Stimulated activated CD8-positive, alpha-beta memory T cell treated with anti-CD3 and anti-CD28 coated beads, Interleukin-15, amount 100 ng/mL, for 4 hours (primary cell): ENCODE measurements around the gene MRPL34.
A peak's percentile ranks its signal among the peaks of the same experiment; 100 is the strongest.

Experiments used
- DNase-seq, 2 donors: peaks; one replicate each; pipeline ENCODE4 v3.0.0-alpha.2; 2020; ENCODE audit warnings: low read depth in 2 of 2

Gene MRPL34

DNA sequence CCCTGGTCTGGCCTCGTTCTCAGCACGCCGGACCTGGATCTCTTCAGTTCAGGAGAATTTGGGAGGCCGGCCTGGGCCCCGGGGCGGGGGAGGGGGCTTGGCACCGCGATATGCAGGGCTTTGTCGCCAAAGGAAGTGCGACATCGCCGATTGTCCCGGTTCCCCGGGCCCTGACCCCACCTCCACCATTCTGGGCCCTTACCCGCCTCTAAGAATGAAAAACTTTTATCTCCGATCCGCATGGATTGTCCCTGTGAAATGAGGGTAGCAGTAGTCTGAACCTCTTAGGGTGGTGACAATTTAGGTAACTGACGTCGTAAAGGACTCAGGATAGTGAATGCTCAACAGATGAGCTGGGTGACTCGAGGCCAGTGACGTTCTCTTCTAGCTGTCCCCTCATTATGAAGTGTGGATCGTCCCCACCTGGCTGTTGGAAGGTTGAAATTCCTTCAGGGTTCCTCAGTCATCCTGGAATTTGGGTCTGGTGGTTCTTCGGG, 4.3 kb downstream of the MRPL34 start:
- DNase-seq, result no peak

DNA sequence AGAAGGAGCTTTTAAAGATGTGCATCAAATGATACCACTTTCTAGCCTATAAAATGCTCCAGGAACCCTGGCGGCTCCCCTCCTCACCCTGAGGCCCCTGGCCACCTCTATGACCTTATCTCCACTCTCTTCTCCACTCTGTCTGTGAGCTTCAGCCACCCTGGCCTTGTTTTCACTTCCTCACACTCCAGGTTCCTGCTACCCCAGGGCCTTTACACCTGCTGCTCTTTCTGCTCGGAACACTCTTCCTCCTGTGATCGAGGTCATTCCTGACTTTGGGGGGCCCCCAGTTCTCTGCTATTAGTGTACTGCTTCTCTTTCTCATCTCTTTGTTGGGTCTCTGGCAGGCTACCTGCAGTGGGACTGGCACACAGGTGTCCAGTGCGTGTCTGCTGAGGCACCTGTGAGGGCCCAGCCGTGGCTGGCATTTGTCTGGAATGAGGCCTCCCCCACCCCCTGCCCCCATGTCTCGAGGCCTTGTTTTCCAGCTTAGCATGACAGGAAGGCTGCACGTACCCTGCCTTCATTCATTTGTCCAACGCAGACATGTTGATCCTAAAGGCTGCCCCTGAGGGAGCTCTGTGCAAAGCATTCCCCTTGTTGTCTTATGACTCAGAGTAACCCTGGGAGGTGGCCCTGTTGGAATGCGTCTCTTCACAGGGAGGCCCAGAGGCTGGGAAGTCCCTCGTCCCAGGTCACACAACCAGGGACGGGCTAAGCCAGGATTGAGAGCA, 6.0 kb downstream of the MRPL34 start:
- DNase-seq, result no peak

DNA sequence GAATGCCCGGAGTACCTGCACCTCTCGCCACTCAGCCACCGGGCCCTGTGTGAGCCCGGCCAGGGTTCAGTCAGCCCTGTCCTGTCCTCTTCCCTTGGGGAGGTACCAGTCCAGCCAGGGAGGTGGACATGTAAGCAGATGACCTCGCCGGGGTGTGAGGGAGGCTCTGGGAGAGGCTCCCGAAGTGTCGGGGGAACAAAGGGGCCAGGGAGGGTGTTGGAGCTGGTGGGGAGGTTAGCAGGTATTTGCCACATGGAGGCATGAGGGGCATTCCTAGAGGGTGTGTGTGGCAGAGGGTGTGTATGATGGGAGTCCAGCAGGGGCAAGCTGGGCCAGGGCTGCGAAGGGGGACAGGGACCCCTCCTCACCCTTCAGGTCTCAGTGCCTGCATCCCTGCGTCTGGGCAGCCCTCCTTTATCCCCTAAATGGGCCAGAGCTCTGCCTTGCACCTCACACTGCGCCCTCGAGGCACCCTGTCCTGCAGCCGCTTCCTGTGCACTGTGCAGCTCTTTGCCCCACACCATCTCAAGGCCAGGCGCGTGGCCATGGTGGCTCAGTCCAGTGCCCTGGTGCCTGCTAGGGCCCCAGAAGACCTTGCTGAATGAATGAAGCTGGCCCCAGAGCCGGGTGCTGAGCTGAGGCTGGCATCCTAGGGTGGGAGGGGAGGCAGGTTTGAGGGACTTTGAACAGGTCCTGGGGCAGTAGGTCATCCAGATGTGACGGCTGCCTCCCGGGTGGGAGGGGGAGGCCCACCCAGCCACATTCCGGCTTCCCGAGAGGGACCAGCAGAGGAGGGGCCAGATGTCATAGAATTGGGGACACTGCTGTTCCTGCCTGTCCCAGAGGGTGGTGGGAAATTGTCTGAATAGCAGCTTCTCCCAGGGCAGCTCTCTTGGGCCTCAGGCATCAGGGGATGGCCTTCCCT, 6.8 kb downstream of the MRPL34 start:
- DNase-seq, result no peak

DNA sequence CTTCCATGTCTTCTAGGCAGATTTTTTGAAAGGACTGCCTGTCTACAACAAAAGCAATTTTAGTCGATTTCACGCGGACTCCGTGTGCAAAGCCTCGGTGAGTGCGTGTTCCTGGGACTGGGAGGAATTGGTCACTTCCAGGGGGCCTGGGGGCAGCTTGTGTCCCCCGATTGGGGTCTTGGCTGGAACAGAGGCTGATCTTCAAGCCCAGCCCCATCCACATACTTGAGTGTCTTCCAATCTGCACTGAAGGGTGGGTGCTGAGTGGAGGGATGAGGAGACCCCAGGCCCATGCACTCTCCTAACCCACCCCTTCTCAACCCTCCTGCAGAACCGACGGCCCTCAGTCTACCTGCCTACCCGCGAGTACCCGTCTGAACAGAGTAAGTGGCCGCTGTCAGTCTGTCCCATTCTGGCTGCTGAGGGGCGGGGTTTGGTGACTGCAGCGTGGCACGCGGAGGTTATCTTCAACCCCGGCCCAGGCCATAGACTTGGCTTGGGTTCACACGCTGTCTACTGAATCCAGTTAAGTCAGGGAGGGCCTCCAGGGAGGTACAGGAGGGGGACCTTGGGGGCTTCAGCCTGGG, 8.4 kb downstream of the MRPL34 start:
- DNase-seq, result no peak

DNA sequence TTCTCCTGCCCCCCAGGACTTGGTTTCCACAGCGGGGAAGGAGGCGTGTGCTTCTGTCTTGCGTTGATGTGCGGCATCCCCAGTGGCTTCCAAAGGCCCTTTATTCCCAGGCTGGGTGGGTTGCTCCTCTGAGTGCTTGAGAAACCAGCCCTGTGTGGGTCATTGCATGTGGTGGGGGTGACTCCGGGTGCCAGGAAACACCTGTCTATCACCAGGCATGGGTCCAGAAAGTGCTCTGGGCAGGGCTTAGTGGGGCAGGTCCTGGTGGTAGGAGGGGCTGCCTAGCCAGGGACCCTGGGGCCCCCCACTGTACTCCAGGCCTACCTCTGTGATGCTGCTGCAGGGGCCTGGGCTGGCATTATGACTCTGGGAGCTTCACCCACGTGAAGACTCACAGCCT, 13.3 kb downstream of the MRPL34 start:
- DNase-seq, result no peak

DNA sequence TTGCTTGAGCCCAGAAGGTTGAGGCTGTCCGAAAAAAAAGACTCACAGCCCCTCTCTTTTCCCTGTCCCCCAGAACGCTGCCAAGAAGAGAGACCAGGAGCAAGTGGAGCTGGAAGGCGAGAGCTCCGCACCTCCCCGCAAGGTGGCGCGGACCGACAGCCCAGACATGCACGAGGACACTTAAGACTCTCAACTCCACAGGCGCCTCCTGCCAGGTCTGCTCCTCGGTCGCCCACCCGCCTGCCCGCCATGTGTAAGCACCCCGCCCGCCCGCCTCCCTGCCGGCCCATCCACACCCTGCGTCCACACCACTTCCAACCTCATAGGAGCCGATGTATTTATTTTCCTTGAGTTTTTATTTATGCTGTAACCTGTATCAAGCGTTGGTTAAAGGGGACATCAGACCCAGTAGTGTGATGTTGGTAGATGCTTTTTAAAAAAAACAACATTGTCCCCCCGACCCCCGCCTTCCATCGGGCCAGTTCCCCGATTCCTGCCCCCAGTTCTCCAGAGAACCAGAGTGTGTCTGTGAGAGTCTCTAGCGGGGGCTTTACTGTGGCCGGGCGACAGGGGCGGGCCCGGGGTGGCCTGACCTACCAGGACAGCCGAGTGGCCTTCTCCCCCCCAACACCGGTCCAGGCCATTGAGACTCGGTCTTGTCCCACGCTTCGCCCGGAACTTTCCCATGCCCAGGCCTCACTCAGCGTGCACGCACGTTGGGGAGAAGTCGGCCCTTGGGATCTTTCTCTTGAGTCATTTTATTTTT, 14.0 kb downstream of the MRPL34 start:
- no peak for DNase-seq

DNA sequence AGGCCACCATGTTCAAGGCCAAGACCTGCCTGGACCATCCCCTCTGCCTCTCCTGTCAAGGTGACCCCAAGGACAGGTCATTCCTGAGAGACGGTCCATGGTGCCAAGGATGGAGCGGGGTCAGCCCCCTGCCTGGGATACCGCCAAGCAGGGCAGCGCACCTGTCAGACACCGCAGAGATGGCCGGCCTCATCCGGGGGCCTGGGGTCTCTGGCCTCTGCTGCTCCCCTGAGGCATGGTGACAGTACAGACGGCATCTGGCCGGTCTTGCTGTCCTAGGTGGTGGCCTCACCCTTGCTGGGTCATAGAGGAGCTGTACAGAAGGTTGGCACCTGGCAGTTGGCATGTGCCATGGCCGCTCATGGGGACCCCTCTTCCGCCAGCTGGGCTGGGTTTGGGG, 14.8 kb downstream of the MRPL34 start:
- no peak for DNase-seq

DNA sequence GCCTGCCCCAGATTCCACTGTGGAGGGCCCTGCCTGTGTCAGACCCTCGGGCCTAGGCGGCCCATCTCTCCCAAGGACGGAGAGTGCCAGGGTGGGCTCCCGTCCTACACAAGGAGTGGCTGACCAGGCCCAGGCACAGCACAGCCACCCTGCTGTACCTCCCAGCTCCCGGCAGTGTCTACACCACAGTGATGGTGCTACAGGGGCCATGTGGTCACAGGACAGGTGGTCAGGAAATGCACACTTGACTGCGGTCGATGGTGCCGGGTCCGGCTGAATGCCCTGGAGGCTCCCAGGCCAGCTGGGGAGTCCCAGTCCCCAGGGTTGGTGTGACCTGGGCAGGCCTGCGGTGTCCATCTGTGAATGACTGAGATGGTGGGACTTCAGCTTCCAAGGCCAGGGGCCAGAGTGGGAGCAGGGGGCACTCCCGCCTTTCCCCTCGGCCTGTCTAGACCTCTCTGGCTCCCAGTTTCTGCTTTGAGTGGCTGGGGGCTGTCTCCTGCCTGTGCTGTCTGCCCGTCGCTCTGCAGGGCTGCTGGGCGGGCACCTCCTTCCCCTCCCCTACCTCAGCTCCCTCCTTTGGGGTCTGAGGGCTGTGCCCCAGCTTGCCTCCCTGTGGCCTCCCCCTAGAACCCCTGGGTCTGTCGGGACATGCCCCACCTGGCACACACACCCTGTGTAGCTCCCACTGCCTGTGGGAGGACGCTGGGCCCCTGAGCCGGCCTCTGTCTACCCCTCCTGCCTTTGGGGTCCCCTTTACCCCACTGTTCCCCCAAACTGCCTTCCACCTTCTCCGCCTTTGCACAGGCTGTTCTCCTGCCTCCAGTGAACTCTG, 16.2 kb downstream of the MRPL34 start:
- no peak for DNase-seq

DNA sequence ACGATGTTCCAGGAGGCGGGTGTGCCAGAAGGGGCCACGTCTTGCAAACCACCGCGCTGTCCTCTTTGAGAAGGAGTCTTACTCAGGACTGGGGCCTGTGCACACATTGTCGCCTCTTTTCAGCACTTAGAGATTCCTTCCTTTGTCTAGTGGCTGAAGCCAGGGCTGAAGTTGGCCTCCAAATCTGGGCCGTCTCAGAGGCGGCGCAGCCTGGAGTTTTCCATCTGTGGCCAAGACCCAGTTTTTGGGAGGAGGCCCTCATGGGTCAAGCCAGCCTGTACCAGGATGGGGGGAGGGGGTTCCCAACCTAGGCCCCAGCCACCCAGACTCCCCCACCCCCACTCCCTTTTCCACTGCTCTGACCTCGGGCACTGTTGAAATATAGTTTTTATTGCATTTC, 17.2 kb downstream of the MRPL34 start:
- DNase-seq, result no peak

DNA sequence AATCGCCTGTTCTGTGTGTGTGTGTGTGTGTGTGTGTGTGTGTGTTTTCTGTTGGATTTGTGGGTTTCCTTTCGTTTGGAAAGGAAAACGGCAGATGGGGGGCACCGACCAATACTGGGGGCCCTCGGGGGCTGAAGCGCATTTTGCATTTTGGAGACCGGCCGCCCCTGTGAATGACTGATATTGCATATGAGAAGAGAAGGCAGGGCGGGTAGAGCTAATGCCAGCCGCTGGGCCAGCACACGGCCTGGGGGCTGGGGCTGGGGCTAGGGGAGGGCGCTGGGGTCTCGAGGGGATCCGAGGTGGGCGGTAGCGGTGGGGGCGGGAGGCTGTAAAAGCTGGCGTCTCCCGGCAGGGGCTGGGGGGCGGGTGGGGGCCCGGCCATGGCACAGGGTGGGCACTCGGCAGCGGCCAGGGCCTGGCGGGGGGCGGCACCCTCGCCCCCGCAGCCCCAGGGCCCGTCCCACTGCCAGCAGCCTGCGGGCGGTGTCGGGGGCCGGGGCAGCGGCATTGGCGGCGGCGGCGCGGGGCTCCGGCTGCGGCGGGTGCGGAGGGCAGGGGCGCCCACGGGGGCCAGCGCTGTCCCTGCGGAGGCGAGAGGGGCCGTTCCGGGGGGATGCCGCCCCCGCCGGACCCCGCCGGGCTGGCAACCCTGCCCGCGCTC, 17.8 kb downstream of the MRPL34 start:
- no peak for DNase-seq

DNA sequence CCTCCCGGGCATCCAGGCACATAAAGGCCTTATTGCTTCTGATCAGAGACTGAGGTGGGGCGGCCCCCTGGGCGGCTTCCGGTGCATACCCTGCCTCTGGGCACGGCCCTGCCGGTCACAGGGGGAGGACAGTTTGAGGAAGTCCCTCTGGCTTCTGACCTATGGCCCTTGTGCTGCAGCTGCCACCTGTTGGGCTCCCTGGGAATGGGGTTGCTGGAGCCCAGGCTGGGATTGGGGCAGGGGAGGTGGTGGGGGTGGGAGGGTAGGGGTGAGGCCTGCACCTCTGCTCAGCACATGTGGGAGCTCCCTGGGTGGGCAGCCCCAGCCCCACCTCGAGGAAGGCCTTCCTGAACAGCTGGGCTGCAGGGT, 18.3 kb downstream of the MRPL34 start:
- no peak for DNase-seq

DNA sequence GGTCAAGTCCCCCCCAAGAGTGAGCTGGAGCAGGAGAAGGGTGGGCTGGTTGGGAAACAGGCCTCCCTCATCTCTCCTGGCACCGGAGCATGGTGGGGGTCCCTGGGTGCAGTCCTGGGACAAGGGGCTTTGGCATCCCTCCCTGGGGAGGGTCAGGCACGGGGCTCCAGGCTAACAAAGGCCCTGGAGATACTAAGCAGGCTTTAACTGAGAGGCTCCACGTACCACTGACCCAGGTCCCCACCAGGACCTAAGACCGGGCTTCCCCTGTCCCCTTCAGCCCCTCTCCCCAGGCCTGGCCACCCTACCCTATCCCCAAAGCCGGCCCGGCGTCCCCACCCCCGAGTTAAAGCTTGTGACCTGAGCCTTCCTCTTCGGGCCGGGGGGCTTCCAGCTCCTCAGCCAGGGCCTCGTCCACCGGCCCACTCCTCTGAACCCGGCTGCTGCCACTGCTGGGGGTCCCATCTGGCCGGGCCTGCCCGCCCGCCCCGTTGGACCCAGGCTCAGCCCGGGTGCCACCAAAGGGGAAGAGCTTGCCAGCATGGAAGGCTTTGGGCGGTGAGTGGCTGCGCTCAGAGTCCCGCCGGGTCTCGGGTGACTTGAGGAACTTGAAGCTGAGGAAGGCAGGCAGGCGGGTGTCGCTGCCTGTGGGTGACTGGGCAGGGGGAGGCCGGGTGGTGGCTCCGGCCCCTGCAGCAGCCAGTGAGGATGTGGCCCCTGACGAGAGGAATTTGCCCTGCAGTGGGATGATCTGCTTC, 18.9 kb downstream of the MRPL34 start:
- DNase-seq, result no peak

DNA sequence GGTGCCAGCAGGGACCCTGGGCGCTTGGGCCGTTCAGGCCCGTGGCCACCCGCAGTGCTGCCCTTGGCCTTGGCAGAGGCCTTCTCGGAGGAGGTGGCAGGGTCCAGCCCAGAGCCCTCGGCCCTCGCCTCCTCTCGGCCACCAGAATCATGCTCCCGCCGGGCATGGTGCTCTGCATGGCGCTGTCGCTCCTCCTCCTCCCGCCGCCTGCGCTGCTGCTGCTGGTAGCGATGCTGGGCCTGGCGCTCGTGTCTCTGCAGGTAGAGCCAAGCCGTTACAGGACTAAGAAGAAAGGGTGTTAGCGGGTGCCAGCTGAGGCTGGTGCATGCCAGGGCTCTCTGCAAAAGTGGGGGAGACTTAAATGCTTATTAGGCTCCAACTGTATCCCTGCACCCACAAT, 19.5 kb downstream of the MRPL34 start:
- no peak for DNase-seq

DNA sequence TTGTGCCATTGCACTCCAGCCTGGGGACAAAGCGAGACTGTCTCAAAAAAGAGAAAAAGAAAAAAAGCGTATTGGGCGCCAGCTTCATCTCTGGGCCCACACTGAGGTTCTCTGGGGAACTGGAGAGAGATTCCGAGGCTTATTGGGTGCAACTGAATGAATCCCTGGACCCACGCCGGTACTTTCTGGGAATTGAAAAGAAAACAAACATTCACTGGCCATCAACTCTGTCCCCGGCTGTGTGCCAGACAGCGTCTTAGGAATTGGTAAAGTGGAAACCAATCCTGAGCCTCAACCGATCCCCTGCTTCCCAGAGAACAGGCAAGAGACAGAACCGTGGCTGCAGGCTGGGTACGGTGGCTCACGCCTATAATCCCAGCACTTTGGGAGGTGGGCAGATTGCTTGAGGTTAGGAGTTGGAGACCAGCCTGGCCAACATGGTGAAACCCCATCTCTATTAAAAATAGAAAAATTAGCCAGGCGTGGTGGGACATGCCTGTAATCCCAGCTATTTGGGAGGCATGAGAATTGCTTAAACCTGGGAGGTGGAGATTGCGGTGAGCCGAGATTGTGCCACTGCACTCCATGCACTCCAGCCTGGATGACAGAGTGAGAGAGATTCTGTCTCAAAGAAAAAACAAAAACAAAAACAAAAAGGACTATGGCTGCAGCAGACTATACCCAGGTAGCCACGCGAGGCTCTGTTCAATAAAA, 20.4 kb downstream of the MRPL34 start:
- DNase-seq, result no peak

DNA sequence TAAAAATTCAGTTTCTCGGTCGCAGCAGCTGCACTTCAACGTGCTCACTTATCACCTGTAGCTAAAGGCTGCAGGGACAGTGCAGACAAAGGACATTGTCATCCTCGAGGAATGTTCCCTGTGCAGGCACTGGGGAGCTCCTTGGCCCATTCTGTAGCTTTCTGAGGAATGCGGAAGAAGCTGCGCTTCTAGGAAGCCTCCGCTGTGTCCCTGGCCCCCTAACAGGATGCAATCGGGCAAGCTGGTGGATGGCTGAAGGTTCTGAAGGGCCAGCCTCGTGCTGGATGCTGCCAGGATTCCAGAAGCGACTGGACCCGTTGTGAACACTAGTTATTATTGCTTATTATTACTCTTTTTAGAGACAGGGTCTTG, 20.9 kb downstream of the MRPL34 start:
- no peak for DNase-seq

DNA sequence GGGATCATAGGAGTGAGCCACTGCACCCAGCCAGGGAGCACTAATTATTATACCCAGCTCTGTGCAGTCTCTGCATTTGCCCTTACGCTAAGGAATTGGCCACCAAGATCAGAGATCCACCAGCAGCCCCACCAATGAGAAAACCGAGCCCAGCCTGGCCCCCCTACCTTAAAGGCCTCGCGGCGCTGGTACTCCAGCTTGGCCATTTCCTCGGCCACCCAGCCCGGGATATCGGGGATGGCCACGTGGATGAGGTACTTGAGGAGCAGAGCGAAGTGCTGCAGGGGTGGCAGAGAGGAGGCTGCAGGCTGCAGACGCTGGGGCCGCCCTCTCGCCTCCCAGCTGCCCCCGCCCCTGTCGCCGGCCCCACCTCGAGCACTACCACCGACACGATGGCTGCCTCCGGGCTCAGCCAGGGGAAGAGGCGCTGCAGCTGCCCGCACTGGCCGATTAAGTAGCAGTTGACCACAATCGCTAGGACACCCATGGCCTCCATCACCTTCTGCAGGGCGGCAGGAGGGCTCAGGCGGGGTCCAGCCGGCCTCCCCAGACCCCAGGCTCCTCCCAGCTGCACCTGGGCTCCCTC, 21.5 kb downstream of the MRPL34 start:
- no peak for DNase-seq

DNA sequence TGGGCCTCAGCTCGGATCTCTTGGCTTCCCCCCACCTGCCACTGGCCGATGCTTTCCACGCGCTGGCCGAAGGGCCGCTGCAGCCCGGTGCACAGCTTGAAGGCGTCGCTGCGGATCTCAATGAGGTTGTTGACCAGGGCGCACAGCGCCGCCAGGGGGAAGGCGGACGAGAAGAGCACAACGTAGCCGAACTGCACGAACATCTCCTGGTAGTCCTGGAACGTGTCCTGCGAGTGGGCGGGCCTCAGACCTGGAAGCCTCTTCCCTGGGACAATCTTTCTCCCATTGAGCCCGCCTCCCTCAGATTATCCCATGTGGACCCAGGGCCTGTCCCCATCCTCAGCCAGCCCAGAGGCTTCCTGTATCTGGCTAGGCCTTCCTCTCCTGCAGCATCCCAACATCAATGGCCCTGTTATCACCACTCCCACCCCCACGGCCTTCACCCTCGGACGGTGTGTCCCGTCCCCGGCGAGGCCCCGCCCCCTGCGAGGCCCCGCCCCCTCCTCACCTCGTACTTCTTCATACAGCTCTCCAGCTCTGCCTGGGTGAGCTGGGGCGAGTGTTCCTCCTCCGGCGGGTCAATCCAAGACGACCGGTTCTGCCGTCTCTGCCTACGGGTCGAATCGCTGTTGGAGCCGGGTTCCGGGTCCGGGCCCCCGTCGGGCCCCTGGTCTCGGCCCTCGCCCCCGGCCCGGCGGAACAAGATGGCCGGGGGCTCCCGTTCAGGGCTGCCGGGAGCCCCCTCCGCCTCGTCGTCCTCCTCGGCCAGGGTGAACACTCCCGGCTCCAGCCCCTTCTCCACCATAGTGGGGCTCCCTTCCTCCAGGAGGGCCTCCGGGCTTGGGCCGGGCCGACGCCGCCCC, 22.2 kb downstream of the MRPL34 start:
- peak in 1 of 2 donors; percentile 31 for DNase-seq
